Measurements from ENCODE around the gene TBC1D2B.
"Not testable (repeated sequence)": the region's sequence is repeated elsewhere in the genome, so short reads cannot be mapped to it uniquely, and the experiment has no call there.

Gene TBC1D2B

DNA sequence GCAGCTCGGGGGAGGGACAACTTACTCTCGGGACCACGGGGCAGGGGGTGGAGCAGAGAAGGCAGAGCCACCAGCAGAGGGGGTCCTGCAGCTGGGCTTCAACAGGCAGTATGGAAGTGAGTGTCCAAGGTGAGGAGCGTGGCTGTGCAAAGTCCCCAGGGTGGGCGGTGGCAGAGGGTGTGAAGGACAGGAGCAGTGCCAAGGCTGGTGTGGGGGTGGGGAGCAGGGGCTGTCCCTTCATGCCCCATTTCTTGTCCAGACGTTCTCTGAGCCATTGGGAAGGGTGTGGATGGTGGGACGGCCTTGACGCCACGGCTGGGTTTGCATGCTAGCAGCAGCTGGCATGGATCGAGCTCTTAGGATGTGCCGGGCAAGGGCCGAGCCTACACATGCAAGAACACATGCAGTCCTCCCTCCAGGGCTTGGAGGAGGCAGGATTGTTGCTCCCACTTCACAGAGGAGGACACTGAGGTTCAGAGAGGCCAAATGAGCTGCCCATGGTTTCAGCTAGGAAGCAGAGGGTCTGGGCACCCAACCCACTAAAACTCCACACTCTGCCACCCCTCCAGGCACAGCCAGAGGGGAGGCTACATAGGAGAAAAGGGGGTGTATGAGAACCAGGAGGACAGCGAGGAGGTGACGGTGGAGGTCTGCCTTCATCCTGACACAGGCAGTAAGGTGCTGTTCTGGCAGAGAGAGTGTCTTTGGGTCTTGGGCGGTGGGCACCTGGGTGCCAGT is 93.6 kb downstream of the TBC1D2B start:
- no peak for DNase-seq (ENCODE audit: low spot score)
- POLR2A ChIA-PET (ENCODE audit: low non-redundant PET): no interaction called here
- peak overlapping the region; percentile 32 for H3K27ac ChIP-seq
- TF ChIP-seq, protein P1, sequence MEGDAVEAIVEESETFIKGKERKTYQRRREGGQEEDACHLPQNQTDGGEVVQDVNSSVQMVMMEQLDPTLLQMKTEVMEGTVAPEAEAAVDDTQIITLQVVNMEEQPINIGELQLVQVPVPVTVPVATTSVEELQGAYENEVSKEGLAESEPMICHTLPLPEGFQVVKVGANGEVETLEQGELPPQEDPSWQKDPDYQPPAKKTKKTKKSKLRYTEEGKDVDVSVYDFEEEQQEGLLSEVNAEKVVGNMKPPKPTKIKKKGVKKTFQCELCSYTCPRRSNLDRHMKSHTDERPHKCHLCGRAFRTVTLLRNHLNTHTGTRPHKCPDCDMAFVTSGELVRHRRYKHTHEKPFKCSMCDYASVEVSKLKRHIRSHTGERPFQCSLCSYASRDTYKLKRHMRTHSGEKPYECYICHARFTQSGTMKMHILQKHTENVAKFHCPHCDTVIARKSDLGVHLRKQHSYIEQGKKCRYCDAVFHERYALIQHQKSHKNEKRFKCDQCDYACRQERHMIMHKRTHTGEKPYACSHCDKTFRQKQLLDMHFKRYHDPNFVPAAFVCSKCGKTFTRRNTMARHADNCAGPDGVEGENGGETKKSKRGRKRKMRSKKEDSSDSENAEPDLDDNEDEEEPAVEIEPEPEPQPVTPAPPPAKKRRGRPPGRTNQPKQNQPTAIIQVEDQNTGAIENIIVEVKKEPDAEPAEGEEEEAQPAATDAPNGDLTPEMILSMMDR (conservative IDR thresholded peaks at IDR 0.05; ENCODE audit: low read depth): no peak
- CTCF ChIA-PET: no interaction called here

DNA sequence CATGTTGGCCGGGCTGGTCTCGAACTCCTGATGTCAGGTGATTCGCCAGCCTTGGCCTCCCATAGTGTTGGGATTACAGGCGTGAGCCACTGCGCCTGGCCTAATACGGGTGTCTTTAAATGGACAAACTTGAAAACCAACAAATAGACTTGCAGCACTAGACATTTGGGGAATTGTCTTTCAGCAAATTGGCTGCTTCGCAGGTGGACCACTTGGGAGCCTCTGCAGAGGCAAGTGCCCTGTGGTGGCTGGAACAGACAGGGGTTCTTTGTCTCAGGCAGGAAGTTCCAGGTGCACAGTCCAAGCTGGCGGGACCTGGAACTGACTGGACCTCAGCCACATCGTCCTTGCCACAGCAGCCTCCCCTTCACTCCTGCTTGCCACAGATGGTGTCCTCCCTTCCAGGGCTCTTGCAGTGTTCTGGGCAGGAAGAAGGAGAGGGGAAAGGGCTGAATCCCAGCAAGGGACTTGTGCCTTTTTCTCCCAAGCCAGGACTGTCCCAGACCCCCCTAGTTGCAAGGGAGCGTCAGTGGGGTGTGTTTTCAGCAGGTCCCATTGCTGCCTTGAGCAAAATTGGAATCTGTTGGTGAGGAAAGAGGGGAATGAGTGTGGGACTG is 94.3 kb downstream of the TBC1D2B start:
- H3K27ac ChIP-seq: peak overlapping the region; percentile 32
- ChIA-PET CTCF (no interaction called here), POLR2A (ENCODE audit: low non-redundant PET) (no interaction called here)
- TF ChIP-seq, protein P1 (conservative IDR thresholded peaks at IDR 0.05; ENCODE audit: low read depth): no peak
- no peak for DNase-seq (ENCODE audit: low spot score)

DNA sequence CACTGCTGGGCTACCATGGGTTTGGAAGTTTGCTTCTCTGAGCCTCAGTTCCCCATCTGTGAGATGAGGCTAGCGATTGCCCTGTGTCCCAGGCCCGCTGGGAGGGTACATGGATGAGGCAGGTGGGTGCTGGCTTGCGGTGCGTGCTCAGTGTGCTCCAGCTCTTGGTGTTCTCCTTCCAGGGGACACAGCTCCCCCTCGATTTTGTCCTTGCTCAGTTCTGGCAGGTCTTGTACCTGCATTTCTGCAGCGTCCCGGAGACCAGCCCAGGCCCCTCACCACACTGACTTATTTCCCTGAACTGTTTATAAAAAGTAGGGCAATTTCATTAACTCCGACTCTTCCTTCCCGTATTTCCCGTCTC is 95.4 kb downstream of the TBC1D2B start:
- no peak overlapping the region for H3K27ac ChIP-seq
- CTCF ChIA-PET: no interaction called here
- TF ChIP-seq, protein P1 (conservative IDR thresholded peaks at IDR 0.05; ENCODE audit: low read depth): no peak
- DNase-seq (ENCODE audit: low spot score): no peak
- POLR2A ChIA-PET (ENCODE audit: low non-redundant PET): no interaction called here

DNA sequence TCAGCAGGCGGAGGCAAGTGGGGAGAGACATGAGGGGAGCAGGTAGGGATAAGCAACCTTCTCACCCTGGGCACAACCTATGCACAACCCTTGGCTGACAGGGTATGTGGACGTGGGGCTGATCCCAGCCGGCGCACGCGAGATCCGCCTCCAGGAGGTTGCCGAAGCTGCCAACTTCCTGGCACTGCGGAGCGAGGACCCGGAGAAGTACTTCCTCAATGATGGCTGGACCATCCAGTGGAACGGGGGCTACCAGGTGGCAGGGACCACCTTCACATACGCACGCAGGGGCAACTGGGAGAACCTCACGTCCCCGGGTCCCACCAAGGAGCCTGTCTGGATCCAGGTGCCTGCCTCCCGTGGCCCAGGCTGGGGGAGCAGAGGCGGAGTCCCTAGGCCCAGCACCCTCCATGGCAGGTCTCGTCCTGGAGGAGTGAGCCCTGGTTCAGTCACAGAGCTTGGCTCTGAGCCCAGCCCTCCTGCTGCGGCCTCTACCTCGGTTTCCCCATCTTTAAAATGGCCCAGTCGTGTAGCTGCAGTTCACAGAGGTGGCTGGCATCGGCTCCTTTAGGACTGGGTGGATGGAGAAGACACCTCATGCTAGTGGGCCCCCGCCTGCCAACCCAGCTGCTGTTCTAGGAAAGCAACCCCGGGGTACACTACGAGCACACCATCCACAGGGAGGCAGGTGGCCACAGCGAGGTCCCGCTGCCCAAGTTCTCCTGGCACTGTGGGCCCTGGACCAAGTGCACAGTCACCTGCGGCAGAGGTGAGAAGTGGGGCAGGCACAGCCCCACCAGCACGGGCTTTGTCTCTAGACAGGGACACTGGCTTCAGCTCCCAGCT is 96.0 kb downstream of the TBC1D2B start:
- H3K27ac ChIP-seq: no peak overlapping the region
- ChIA-PET POLR2A (ENCODE audit: low non-redundant PET) (no interaction called here), CTCF (no interaction called here)
- TF ChIP-seq, protein P1 (conservative IDR thresholded peaks at IDR 0.05; ENCODE audit: low read depth): no peak
- no peak for DNase-seq (ENCODE audit: low spot score)

DNA sequence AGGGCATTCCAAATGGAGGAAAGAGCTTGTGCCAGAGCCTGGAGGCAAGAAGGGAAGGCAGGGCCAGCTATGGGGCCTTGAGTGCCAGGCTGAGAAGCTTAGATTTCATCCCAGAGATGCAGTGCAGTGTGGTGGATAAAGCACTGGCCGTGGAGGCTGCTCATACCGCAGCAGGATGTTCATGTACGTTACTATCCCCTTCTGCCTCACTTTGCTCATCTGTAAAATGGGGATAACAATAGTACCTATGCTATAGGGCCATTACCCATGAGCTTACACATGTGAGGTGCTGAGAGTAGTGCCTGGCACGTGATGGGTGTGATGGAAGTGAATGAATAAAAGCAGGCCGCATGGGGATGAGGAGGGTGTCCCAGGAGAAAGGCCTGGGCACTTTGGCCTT is 96.8 kb downstream of the TBC1D2B start:
- DNase-seq (ENCODE audit: low spot score); CTCF ChIA-PET; H3K27ac ChIP-seq; POLR2A ChIA-PET (ENCODE audit: low non-redundant PET): not testable (repeated sequence)

DNA sequence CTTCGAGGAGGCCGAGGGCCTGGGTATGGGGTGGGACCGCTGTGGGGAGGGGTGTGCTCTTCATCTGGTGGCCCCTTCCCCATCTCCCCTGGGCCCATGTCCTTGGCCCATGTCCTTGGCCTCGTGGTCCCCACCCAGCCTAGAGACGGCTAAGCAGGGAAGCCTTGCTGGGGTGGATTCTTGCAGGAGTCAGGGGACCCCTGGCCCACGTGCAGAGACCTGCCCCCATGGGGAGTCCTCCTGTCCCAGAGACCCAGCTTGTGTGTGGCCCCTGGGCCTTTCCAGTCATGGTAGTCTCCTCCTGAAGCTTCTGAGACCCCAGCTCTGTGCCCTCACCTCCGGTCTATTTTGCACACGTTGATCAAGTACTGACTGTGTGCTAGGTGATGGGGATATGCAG is 97.4 kb downstream of the TBC1D2B start:
- H3K27ac ChIP-seq: no peak overlapping the region
- TF ChIP-seq, protein P1 (conservative IDR thresholded peaks at IDR 0.05; ENCODE audit: low read depth): no peak
- ChIA-PET CTCF (no interaction called here), POLR2A (ENCODE audit: low non-redundant PET) (no interaction called here)
- no peak for DNase-seq (ENCODE audit: low spot score)

DNA sequence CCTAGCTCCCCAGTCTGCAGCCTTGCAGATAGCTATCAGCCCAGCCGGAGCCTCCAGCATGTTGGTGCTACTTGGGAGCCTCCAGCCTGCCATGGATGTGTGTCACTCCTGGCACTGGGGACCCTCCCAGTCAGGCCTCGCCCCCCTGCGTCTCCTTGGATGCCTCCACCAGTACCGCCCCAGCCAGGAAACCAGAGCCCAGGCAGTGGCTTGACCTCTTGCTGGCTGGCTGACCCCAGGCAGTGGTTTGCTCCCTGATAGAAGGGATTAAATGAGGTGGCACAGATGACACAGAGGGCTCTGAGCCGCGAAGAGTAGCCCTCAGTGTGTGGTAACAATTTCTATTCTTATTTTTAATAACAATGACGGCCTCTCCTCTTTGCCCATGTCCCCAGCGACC is 98.4 kb downstream of the TBC1D2B start:
- H3K27ac ChIP-seq; CTCF ChIA-PET; DNase-seq (ENCODE audit: low spot score); POLR2A ChIA-PET (ENCODE audit: low non-redundant PET): not testable (repeated sequence)

DNA sequence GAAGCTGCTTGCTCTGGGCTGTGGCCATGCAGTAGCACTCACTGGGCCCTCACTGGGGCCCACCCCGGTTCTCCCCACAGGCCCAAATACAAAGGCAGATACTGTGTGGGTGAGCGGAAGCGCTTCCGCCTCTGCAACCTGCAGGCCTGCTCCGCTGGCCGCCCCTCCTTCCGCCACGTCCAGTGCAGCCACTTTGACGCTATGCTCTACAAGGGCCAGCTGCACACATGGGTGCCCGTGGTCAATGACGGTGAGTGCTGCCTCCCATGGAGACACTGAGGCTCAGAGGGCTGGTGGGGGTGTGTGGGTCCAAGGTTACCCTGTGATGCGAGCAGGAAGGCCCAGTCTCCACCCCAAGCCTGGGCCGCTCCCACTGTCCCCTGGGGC is 98.8 kb downstream of the TBC1D2B start:
- not testable (repeated sequence) for DNase-seq (ENCODE audit: low spot score); H3K27ac ChIP-seq
- ChIA-PET POLR2A (ENCODE audit: low non-redundant PET) (interaction anchor here (0.5 kb wide), 1 partner anchor 797 kb away, joined by 3 read pairs; no protein-coding TSS in a partner anchor), CTCF (interaction anchor here (0.6 kb wide), 1 partner anchor 126 kb away, joined by 6 read pairs; no protein-coding TSS in a partner anchor)

DNA sequence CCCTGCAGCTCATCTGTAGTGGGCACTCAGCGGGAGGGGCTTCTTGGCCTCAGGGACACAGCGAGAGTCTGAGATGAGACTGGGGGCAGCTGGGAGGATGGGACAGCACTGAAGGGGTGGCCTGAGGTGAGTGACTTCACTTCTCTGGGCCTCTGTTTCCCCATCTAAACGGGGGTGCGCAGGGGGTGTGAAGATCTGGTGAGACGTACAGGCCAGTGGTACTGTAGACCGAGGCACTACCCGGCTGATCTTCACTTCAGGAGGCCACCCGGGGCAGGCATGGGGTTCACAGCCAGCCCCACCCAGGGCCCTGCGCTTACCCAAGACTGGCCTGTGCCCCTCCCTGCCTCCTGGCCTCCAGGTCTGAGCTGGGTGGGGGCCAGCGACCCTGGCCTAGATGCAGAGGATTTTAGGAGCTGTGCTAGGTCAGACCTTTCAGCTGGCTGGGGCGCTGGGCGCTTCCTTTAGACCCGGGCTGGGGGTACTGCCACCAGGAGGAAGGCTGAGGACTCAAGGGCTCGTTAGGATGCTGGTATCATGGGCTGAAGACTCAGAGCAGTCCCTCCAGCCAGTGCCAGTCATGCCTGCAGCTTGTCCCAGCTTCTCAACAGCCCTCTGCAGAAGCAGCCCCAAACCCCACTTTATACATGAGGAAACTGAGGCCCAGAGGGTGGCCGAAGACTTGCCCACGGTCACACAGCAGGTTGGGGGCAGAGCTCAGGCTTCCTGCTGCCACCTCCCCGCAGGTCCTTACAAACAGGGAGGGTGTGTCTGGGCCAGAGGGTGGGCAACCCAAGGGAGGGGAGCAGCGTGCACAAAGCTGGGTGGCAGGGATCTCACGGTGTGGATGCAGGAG is 99.4 kb downstream of the TBC1D2B start:
- ChIA-PET POLR2A (ENCODE audit: low non-redundant PET) (interaction anchor here (0.5 kb wide), 1 partner anchor 797 kb away, joined by 3 read pairs; no protein-coding TSS in a partner anchor), CTCF (interaction anchor here (0.6 to 1.1 kb wide), 3 partner anchors 12 to 200 kb away, joined by 3 to 6 read pairs (median 6); no protein-coding TSS in a partner anchor)

More for the DNA sequence above, 99.4 kb downstream of the TBC1D2B start:
- not testable (repeated sequence) for H3K27ac ChIP-seq; DNase-seq (ENCODE audit: low spot score)

Data from RWPE1 (cell line).